ENCODE data around the gene BTBD9.

The BTBD9 gene

DNA sequence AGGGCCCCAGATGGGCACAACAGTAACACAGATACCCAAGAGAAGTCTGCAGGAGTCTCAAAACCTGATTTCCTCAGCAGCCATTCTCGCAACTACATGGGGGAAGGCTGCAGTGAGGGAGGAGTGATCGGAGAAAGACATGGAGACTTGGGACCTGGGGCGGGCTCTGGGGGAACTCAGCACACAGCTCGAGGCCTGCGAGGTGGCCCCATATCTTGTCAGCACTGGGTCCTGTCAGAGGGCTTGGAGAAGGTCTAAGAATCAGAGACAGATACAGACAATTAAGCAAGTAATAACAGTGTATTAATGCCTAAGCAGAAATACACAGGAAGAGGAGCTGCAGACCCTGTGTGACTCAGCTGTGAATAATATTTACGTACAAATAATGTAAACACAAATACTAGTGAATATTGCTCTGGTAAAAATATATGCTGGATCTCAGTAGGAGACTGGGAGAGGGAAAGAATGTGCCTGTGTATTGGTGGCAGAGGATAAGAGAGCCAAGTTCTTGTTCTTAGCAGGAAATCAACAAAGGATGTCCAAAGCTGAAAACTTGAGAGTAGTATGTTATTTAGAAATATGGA, 484.0 kb downstream of the BTBD9 start:
- peak; percentile 26 for DNase-seq

DNA sequence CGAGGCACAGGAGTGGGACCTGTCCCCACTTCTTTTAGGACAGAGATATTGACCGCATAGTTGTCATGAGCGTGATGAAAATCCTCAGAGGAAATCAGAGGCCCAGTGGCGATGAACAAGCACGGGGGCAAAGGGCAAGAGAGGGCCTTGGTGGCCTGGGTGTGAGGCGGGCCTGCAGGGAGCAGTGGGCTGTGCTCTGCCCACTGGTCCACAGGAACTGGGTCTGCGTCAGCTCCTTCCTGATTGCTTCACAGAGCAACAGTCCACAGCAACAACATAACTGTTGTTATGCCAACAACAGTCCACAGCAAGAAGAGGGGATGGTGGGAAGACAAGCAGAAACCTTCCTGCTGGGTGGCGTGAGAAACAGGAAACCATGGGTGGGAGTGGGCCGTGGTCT, 484.6 kb downstream of the BTBD9 start:
- DNase-seq, result peak; percentile 13

DNA sequence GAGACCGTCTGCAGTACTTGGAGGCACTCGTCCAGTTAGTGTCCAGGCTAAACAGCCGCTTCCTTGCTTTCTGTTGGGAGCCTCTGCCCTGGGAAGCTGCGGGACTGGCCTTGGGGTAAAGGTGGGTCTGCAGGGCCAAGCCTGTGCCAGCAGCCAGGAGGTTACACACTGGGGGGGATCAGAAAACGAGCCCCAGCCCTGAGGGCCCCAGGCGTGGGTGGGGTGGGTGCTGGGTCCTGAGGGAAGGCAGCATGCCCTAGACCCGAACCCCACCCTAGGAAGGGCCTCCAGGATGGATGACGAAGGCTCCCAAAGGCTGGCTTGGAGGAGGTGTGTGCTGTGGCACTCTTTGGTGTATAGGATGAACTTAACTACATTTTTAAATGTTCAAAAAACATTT, 485.0 kb downstream of the BTBD9 start:
- no peak for DNase-seq

DNA sequence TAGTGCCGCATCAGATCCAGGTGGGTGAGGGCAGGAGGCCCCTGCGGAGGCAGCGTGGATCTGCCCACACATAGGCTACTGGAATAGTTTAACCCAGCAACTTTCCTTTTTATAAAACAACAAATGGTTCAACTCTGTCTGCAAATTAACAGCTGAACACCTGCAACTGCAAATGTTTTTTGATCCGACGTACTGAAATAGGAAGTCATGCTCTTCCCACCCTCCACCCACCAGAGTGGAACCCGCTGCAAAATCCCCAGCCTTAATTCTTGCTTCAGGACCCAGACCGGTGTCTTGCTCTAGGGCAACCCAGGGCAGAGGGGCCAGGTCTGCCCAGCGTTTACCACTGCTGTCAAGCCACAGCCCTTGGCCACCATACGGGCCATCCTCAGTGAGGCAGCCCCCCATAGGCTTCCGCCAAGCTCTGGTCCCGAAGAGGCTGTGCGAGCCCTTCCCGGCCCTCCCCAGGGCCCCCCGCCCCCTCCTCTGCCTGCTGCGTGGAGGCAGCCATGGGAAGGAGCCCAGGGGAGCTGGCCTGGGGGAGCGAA, 485.9 kb downstream of the BTBD9 start:
- DNase-seq, result no peak

DNA sequence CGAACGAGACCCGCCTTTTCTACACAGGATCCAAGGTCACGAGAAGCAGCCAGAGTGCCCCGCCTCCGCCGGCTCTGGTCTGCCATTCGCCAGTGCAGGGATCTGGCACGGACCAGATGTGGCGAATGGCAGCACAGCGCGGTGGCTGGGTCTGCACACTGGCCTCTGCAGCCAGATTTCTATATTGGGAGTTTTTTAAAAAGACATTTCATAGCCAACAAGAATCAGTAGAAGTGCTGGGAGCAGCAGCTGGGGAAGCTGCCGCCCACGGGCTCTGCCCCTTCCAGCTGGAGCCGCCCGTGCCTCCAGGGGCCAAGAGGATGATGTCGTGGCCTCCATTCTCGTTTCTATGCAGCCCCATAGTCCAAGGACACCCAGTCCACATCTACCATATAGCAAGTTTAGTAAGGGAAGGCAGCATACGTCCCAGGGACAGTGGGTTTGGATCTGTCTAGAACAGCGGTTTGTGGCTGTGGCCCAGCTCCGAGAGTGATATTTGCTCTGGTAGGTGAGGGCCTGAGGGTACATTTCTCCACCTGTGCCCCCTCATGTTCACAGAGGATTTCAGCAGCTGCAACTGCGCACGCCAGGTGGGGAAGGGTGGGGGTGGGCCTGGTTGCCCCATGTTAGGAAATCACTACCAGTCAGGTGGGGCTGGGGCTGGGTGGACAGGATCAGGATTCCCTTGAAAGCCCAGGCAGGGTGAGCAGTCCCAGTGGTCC, 486.5 kb downstream of the BTBD9 start:
- DNase-seq, result no peak

DNA sequence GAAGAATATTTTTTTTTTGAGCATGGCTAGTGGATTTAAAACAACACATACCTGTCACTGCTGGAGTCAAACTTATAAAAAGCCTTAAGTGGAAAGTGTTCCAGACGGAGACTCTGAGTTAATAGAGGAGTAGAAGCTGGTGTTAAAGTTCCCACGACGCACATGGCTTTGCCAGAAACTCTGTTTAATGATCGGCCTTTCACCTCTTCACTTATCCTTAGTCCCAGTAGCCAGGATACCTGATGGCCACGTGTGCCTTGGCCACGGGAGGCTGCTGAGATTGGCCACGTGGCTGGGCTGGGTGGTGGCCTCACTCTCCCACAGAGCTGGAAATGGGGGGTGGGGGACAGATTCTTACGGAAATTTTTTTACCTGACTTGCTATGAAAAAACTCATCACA, 487.1 kb downstream of the BTBD9 start:
- DNase-seq, result no peak

DNA sequence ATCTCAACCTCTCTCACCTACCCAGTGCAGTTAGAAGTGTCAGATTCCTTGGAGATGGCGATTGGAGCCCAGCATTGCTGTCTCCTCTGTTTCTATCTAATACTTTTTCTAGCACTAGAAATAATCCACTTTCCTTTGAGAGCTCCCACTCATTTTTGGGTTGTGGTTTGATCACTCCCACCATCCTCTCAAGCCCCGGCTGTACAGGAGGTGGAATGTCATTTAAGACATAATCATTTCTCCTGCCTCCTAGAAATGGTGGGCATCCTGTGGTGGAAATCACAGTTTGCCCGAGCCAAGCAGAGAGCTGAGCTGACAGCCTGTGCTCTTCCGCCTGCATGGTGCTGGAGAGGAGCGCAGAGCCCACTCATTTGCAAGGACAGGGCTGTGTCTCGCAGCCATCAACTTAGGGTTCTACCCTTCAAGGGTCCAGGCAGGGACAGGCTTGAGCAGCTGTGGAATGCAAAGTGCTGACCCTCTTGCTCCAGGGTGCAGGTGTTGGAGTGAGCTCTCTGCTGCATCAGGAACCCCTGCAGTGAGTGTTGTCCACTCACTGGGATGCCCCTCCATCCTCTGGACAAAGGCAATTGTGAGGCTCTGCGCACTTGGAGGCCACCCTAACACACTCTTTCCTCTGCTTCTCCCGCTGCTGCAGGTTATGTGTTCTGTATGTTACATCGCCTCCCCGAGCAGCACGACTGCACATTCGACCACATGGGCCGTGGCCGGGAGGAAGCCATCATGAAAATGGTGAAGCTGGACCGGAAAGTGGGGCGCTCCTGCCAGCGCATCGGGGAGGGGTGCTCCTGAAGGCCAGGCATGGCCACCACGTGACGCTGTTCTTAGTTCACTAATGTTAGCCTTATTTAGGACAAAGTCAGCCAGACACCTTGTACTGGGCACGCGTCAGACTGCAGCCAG, 487.9 kb downstream of the BTBD9 start:
- DNase-seq, result no peak

DNA sequence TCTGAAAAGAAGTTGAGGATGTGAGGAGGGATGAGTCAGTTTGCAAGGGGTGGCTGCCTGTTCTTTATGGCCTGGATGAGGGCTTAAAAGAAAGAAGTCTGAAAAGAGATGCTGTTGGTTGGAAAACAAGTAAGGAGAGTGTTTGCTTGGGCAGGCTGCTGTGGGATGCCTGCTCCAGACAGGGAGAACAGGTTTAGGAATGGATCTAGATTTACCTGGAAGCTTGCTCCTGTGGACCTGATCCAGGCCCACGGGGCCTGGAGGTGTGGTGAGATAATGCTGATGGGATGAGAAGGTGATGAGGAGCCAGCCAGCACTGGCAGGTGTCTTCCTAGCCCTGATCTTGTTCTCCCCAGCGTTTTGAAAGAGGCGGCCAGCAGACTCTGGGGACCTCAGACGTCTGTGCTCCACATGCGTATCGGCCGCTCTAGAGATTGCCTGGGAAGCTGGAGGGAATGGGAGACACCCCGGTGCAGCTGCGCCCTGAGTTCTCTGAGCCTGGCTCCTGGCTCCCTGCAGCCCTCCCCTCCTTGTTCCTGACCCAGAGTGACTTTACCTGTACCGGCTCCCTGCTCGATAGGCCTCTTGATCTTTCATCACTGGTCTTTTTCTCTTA, 488.9 kb downstream of the BTBD9 start:
- no peak for DNase-seq

DNA sequence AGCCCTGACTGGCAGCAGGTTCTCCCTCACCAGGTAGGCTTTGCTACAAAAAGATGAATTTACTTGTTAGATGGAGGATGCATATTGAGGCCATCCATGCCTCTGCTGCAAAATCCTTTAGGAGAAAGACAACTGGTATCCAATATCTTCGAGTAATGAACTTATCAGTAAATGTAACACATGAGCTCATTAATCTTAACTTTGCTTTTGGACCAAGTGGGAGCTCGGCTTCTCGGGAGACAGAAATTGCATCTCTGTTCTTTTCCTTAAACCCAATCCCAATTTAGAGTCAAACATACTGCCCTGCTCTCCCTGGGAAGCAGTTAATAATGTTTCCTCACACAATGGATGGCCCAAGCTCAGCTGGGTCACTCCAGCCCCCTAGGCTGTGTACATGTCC, 489.7 kb downstream of the BTBD9 start:
- DNase-seq, result no peak

DNA sequence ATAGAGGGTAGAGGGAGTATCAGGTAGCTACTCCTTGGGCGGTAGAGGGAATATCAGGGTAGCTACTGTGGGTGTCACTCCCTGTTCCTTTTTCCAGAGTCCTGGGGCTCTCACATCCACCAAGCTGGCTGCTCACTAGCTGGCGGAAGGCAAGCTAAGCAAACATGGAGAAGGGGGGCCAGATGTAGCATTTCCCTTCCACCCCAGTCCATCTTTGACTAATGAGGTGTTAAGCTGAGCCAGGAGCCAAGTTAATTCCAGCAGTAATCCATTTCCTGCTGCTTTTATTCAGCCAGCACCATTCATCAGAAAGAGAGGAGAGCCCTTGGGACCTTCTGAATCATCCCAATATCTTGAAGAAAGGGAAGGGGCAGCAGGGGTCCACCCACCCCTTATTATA, 490.2 kb downstream of the BTBD9 start:
- no peak for DNase-seq

DNA sequence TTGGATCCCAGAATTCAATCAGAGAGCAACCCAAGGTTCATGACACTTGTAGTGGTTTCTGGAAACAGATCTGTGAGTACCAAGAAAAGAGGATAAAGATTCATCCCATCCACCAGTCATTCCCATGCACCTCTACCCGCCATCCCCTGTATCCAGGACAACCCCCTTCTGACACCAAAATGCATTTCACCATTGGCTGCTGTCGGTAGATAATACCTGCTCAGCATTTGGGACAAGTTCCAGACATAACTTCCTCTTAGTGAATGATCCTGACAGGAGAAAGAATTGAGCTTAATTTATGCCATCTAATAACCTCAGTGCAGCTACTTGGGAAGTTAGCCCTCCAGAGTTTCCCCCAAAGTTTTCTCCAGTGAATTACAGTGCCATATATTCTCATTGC, 491.1 kb downstream of the BTBD9 start:
- DNase-seq, result no peak

DNA sequence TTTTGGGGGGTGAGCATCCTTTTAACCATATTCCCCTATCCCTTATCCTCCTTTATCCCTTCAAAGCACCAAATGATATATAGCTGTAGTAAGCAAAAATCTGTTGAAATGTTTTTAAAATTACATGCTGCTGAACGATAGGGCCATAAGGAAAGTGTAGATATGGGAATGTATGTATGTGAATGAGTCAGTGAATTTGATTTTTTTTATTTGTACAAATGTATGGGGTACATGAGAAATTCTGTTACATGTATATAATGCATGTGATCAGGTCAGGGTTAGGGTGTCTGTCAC, 493.0 kb downstream of the BTBD9 start:
- peak; percentile 11 for DNase-seq

DNA sequence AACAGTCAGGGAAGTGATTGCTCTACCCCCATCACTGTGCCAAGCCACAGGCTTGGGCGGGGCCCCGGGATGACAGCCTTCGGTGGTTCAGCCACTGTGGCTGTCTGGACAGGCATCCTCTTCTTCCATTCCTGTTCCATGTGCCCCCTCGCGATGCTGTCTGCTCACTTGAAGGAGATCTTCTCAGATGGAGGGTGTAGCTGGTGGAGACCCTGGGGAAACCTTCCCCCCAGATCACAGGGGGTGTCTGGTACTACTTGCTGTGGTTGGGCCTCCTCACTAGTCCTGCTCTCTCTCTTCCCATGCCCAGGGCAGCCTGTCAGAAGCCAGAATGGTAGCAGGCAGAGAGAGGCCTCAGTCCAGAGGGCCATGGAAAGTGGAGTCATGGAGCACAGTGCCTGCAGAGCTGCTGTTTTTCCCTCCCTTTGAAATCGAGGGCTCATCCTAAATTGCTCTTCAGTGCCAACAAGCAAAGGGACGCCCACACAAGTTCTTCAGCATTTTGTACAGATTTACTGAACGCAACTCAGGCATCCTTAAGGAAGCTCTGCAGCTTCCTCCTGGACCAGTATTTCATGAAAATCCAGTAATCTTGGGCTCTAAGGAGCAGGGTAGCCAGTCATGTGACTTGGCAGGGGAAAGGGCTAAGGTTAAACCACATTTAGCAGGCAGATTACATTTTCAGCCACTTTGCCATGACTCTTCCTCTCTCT, 493.6 kb downstream of the BTBD9 start:
- no peak for DNase-seq

DNA sequence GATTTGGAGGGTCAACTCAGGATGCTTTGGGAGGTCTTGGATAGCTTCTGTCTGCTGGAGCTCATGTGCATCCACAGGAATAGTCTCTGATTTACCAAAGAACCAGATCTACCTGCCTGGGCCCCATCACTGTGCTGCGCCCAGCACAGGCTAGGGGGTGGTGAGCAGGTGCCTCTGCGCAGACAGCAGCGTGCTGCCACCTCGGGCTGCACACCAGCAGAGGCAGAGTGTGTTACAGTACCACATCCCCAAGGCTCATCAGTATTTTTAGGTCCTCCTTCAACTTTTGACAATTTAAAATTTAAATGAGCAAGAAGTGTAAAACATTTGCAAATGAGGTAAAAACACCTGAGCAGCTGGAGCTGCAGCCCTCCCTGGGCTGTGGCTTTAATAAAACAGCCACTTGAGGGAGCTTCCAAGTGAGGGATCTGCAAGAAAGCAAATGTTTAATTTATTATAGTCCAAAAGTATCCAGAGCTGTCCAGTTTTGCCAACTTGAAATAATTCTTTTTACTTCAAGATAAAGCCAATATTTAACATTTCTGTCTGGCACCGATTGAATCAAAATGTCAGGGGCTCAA, 495.3 kb downstream of the BTBD9 start:
- DNase-seq, result no peak

DNA sequence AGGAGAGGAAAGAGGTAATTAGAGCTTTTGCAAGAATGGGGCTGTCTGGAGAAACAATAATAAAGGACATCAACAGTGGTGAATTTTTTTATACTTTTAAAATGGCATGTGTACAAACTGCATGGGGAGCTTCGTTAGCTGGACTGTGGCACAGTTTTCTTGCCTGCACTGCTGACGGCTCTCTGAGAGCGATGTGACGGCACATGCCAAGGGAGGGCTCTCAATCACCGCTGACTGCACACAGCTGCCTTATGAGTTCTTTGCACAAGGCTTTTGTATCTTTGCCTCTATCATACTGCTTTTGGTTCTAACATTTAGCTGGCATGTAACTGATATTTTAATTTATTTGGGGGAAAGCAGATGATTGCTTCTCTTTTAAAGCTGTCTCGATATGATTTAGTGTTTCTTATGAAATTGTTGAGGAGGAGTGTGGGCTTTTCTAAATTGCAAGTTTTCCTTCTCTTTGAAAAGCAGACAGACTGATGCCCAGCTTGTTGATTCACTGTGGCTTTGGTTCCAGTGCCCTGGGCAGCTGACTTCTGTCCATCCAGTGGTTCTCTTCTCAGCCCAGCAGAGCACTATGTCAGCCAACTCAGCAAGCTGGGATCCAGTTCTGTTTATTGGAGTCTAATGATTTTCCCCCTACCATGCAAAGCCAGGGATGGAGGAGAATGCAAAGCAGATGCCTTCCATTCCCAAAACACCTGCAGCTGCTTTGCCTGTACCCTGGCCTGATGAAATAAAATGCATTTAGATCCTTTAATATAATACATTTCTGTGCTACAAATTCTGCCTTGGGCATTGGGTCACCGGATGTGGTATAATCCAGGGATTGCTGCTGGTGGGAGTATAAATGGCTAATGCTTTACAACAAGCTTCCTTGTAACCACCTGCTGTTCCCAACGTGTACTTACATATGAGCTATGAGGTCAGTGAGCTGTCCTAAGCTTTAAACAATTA, 496.3 kb downstream of the BTBD9 start:
- no peak for DNase-seq

DNA sequence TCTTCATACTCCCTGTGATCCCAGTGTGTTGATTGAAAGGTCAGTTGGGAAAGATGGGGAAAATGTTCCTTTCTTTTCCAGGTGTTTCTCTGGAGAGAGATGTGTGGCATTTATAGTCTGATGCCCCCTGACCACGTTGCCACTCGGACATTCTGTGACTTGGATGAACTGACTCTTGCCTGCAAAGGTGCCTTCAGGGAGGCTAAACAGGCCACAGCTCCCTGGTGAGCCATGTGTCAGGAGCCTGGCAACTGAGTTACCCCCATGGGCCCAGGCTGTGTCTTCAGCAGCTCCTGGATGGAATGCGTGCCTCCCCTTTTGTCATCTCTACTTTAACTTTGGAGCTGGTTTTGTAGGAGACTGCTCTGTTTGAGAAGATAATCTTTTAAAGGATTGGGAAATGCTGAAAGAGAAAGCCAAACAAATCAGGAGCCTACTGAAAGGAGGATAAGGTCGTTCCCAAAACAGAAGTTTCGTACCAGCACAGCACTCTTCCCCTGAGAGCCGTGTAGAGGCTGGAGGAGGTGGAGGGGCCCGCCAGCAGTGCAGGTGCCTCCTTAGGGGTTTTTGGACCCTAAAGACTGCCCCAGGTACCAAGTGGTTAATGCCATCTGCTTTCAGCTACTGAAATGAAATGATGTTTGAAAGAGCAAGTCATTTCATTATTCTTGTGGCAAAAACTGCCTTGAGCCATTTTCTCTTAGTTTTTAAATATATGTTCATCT, 497.4 kb downstream of the BTBD9 start:
- DNase-seq, result no peak

DNA sequence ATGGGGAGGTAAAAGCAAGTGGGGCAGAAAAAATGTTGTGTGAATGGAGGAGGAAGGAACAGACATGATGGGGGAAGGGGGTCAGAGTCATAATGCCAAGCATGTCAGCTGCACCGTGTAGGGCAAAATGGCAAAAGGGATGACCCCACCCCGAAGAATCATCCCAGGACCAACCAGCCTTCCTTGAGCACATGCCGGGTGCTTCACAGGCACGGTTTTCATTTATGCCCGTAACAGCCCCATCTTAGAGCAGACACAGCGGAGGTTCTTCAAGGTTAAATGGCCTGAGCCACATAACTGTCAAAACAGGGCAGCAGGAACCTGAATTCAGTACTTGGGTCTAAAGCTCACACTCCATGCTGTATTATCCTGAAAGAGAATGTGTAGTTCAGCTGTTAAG, 498.0 kb downstream of the BTBD9 start:
- DNase-seq, result no peak

DNA sequence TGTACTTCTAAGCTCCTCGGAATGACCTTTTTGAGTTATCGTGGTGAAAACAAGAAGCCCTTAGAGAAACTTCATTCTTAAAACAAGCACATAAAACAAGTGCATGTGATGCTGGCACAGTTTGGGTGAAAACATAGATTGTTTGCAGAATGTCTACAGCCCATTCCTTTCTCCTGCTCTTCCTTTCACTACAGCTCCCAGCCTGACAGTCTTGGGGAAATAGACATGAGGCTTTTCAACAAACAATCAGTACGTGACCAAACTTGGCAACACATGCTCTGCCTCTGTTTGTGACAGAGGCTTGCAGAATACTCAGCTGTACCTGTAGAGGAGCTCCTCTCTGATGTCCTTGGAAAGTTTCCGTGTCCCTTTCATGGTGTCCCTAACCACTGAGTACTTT, 498.6 kb downstream of the BTBD9 start:
- DNase-seq, result no peak

DNA sequence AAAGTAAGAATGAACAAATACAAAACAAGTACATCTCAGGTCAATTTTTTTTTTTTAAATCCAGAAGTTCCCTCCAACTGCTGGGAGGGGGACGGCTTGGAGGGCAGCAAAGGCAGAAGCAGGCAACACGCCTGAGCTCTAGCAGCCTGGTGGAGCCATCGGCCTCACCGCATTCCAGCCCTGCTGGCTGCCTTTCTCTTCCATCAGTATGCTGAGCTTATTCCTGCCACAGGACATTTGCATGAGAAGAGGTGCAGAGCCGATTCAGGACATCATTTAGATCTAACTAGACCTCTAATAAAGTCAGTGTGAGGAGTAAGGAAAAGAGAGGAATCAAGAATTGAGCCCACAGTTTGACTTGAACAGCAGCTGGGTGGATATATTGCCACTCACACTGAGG, 501.4 kb downstream of the BTBD9 start:
- no peak for DNase-seq

DNA sequence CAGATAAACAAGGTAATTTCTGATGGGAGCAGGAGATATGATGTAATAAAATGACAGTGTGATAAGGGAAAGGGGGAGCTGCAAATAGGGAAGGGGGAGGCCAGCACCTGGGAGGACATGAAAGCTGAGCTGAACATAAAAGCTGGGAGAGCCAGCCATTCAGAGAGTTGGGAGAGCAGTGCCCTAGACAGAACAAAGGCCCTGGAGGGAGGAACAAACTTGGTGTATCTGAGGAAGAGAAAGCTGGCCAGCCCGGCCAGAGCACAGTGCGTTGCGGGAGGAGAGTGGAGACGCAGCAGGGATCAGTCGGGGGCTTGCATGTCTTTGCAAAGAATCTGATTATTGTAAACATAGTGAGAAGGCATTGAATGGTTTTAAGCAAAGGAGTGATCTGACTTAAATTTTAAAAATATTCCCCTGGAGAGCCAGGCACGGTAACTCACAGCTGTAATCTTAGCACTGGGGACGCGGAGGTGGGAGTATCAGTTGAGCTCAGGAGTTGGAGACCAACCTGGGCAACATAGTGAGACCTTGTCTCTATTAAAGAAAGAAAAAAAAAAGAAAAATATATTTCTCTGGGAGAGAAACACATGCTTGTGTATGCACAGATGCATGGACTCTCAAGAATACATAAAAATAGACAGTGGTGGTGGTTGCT, 502.0 kb downstream of the BTBD9 start:
- DNase-seq, result no peak

All from fibroblast of skin of back (primary cell).